H9 (cell line): ENCODE results near the gene ANKRD44. TPM values are rescaled to one million over a fixed set of nuclear protein-coding genes. Genes with fewer than 3 reads are reported as not detected.

Source experiments
- DNase-seq: peaks from one replicate; pipeline ENCODE4 v3.0.0-alpha.2; 2017
- H2AFZ ChIP-seq: one replicate; pipeline ENCODE4 v1.6.1; 2013; ENCODE audit warnings: mild to moderate bottlenecking, low read length, control low read depth, moderate library complexity
- H2AK5ac ChIP-seq: 2 replicates; pipeline ENCODE4 v1.6.1; 2013; ENCODE audit warnings: low read length, control low read depth, mixed read lengths; ENCODE audit not compliant: insufficient read length
- H2BK120ac ChIP-seq: one replicate; pipeline ENCODE4 v1.6.1; 2013; ENCODE audit warnings: low read depth, mild to moderate bottlenecking, low read length, control low read depth, inconsistent platforms; ENCODE audit not compliant: poor library complexity, severe bottlenecking
- H2BK12ac ChIP-seq: 2 replicates; pipeline ENCODE4 v1.6.1; 2013; ENCODE audit warnings: low read length, control low read depth, mixed read lengths, low read depth; ENCODE audit not compliant: insufficient read length
- H2BK15ac ChIP-seq: 2 replicates; pipeline ENCODE4 v1.6.1; 2013; ENCODE audit warnings: low read depth, low read length, control low read depth
- H2BK20ac ChIP-seq: one replicate; pipeline ENCODE4 v1.6.1; 2013; ENCODE audit warnings: low read depth, mild to moderate bottlenecking, low read length, control low read depth, inconsistent platforms; ENCODE audit not compliant: poor library complexity, severe bottlenecking
- H2BK5ac ChIP-seq: 2 replicates; pipeline ENCODE4 v1.6.1; 2013; ENCODE audit warnings: low read length, control low read depth, mixed read lengths; ENCODE audit not compliant: insufficient read length
- H3K14ac ChIP-seq: 2 replicates; pipeline ENCODE4 v1.6.1; 2013; ENCODE audit warnings: low read length, control low read depth; ENCODE audit not compliant: insufficient read depth
- H3K18ac ChIP-seq: 2 replicates; pipeline ENCODE4 v1.6.1; 2013; ENCODE audit warnings: low read depth, mild to moderate bottlenecking, mixed read lengths, low read length, control low read depth; ENCODE audit not compliant: insufficient read length
- H3K23ac ChIP-seq: 2 replicates; pipeline ENCODE4 v1.6.1; 2013; ENCODE audit warnings: low read length, control low read depth, mixed read lengths, low read depth; ENCODE audit not compliant: insufficient read length
- H3K23me2 ChIP-seq: 2 replicates; pipeline ENCODE4 v1.6.1; 2013; ENCODE audit warnings: low read depth, mild to moderate bottlenecking, mixed read lengths, low read length, control low read depth; ENCODE audit not compliant: insufficient read length, poor library complexity, severe bottlenecking
- H3K27ac ChIP-seq: 2 replicates; pipeline ENCODE4 v1.5.1; 2013; ENCODE audit warnings: low read length, control low read depth, mixed read lengths, low read depth; ENCODE audit not compliant: insufficient read length
- H3K27me3 ChIP-seq: 2 replicates; pipeline ENCODE4 v1.6.1; 2013; ENCODE audit warnings: low read length, control low read depth, inconsistent platforms; ENCODE audit not compliant: insufficient read depth
- H3K4ac ChIP-seq: 2 replicates; pipeline ENCODE4 v1.6.1; 2013; ENCODE audit warnings: low read depth, mild to moderate bottlenecking, control low read depth, inconsistent platforms, low read length, moderate library complexity
- H3K4me1 ChIP-seq: 2 replicates; pipeline ENCODE4 v1.6.1; 2013; ENCODE audit warnings: low read length, control low read depth, inconsistent platforms; ENCODE audit not compliant: insufficient read depth
- H3K4me2 ChIP-seq: 2 replicates; pipeline ENCODE4 v1.6.1; 2013; ENCODE audit warnings: low read length, control low read depth, mixed read lengths; ENCODE audit not compliant: insufficient read length, insufficient read depth
- H3K56ac ChIP-seq: 2 replicates; pipeline ENCODE4 v1.6.1; 2013; ENCODE audit warnings: low read depth, mild to moderate bottlenecking, mixed read lengths, low read length, control low read depth; ENCODE audit not compliant: insufficient read length
- H3K79me1 ChIP-seq: 2 replicates; pipeline ENCODE4 v1.6.1; 2013; ENCODE audit warnings: low read depth, mild to moderate bottlenecking, moderate library complexity, low read length, control low read depth, inconsistent platforms; ENCODE audit not compliant: insufficient read depth, poor library complexity, severe bottlenecking
- H3K79me2 ChIP-seq: 2 replicates; pipeline ENCODE4 v1.6.1; 2013; ENCODE audit warnings: low read length, control low read depth, inconsistent platforms; ENCODE audit not compliant: insufficient read depth
- H3K9ac ChIP-seq: 2 replicates; pipeline ENCODE4 v1.6.1; 2013; ENCODE audit warnings: low read length, control low read depth, mixed read lengths; ENCODE audit not compliant: insufficient read length; ENCODE audit errors: extremely low read depth
- H3K9me3 ChIP-seq: one replicate; pipeline ENCODE4 v1.6.1; 2013; ENCODE audit warnings: low read depth, low read length, inconsistent platforms; ENCODE audit not compliant: control insufficient read depth
- H3T11ph ChIP-seq: one replicate; pipeline ENCODE4 v1.6.1; 2013; ENCODE audit warnings: mild to moderate bottlenecking, low read length, control low read depth, inconsistent platforms
- H4K20me1 ChIP-seq: one replicate; pipeline ENCODE4 v1.6.1; 2013; ENCODE audit not compliant: control insufficient read depth, insufficient read length, insufficient read depth
- H4K5ac ChIP-seq: 2 replicates; pipeline ENCODE4 v1.6.1; 2013; ENCODE audit warnings: low read depth, mild to moderate bottlenecking, mixed read lengths, low read length, control low read depth; ENCODE audit not compliant: insufficient read length
- H4K8ac ChIP-seq: replicated peaks from 2 replicates; pipeline ENCODE4 v1.6.1; 2013; ENCODE audit warnings: low read length, control low read depth, mixed read lengths, low read depth; ENCODE audit not compliant: insufficient read length
- H4K91ac ChIP-seq: 2 replicates; pipeline ENCODE4 v1.6.1; 2013; ENCODE audit warnings: low read depth, mild to moderate bottlenecking, moderate library complexity, mixed read lengths, low read length, control low read depth; ENCODE audit not compliant: insufficient read length
- H3K27ac Mint-ChIP-seq, 3 experiments: 2 replicates in 2 of 3; 3 replicates in 1 of 3; pipeline ENCODE4 v1.8.0; 2020 to 2021; ENCODE audit warnings: mixed read lengths in 3 of 3, mild to moderate bottlenecking in 1 of 3, moderate library complexity in 1 of 3
- H3K27me3 Mint-ChIP-seq: 2 replicates; pipeline ENCODE4 v1.8.0; 2021; ENCODE audit warnings: low read depth, mild to moderate bottlenecking, moderate library complexity, mixed read lengths
- H3K36me3 Mint-ChIP-seq, 3 experiments: 2 replicates in 2 of 3; 3 replicates in 1 of 3; pipeline ENCODE4 v1.8.0; 2020 to 2021; ENCODE audit warnings: low read depth in 3 of 3, mixed read lengths in 3 of 3; ENCODE audit not compliant: insufficient read depth in 1 of 3
- H3K4me1 Mint-ChIP-seq, 2 experiments: 2 replicates each; pipeline ENCODE4 v1.8.0; 2020; ENCODE audit warnings: mixed read lengths in 2 of 2
- H3K4me3 Mint-ChIP-seq, 2 experiments: 2 replicates in 1 of 2; 3 replicates in 1 of 2; pipeline ENCODE4 v1.8.0; 2020 to 2021; ENCODE audit warnings: mild to moderate bottlenecking in 2 of 2, mixed read lengths in 2 of 2, moderate library complexity in 1 of 2
- H3K9me3 Mint-ChIP-seq, 2 experiments: 2 replicates in 1 of 2; 3 replicates in 1 of 2; pipeline ENCODE4 v1.8.0; 2020; ENCODE audit warnings: mild to moderate bottlenecking in 2 of 2, mixed read lengths in 2 of 2, moderate library complexity in 1 of 2
- CTCF ChIP-seq: fragments of 200-600 bp; sonication (generic); conservative IDR thresholded peaks from 3 replicates; pipeline ENCODE4 v1.8.0; 2021; ENCODE audit warnings: antibody characterized with exemption, mild to moderate bottlenecking
- WGBS: extraction: QIAGEN DNeasy Blood & Tissue Kit; methylation state at CpG from one replicate; pipeline ENCODE4 v1.1.7; 2013; ENCODE audit warnings: missing lambda C conversion rate, low lambda C conversion rate, mixed read lengths; ENCODE audit not compliant: insufficient read length; ENCODE audit errors: extremely low coverage; 5-methylcytosine and 5-hydroxymethylcytosine counted together
- total RNA-seq: library from RNA; stranded (reverse); gene quantifications from 2 replicates; pipeline ENCODE4 v1.2.1, GENCODE V29; 2021

Gene ANKRD44
- total RNA-seq, 1 experiment from 2014 or later = 1.9 TPM

DNA sequence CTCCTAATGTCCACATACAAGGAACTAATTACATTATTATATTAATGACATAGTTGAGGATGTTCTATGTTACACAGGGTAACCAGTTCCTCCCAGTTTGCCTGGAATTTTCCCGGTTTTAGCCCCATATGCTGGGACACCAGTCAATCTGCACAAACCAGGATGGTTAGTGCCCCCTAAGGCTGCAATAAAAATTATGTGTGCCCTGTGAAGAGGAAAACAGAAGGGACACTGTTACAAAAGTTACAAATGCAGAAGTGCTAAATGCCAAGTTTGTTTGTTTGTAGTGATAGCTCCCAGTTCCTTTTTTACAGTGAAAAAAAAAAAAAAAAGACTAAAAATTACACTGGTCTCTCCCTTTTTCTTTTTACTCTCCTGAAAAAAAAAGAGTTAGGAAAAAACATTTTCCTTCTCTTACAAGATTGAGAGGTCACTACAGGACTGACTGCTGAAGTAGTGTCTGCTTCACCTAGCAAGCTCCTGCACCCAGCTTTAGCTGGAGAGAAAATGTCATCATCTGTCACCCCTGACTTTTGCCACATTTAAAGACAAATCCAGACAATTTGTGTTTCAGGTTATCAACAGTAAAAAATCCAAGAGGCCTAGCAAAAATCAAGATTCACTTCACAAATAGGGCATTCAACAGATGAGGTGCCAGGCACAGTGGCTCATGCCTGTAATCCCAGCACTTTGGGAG is 3.2 kb downstream of the ANKRD44 start:
- H3K23ac ChIP-seq = no peak overlapping the region
- H3K14ac ChIP-seq = no peak overlapping the region
- no peak for DNase-seq
- no peak overlapping the region for H4K5ac ChIP-seq
- no peak overlapping the region for H4K91ac ChIP-seq
- no peaks in the 10 kb centered on the region for H3K36me3 Mint-ChIP-seq
- H3K4me3 Mint-ChIP-seq = no peak overlapping the region
- H3K79me1 ChIP-seq = no peaks in the 10 kb centered on the region
- no peak overlapping the region for H3K4me2 ChIP-seq
- H3K23me2 ChIP-seq = peaks cover 14% of the 10 kb centered on the region
- H4K20me1 ChIP-seq = no peaks in the 10 kb centered on the region
- H3K9me3 ChIP-seq = no peaks in the 10 kb centered on the region
- no peak overlapping the region for H3T11ph ChIP-seq
- no peak overlapping the region for H3K9ac ChIP-seq
- no peak overlapping the region for H2AFZ ChIP-seq
- H2BK20ac ChIP-seq = no peak overlapping the region
- H2BK120ac ChIP-seq = no peak overlapping the region
- peaks cover 8% of the 10 kb centered on the region; the same call in 1 of the 2 replicates for H3K27me3 ChIP-seq
- no peak for TF ChIP-seq CTCF
- H3K4ac ChIP-seq = no peak overlapping the region
- H3K27me3 Mint-ChIP-seq = peaks cover 40% of the 10 kb centered on the region
- H3K18ac ChIP-seq = no peak overlapping the region
- H2AK5ac ChIP-seq = no peak overlapping the region
- H2BK12ac ChIP-seq = no peak overlapping the region
- no peaks in the 10 kb centered on the region for H3K79me2 ChIP-seq
- no peak overlapping the region for H3K27ac Mint-ChIP-seq
- H3K27ac ChIP-seq = no peak overlapping the region
- no peaks in the 10 kb centered on the region for H3K9me3 Mint-ChIP-seq
- H3K4me1 ChIP-seq = no peaks in the 10 kb centered on the region
- H3K56ac ChIP-seq = no peak overlapping the region
- H3K4me1 Mint-ChIP-seq = peaks cover 11 to 12% of the 10 kb centered on the region in 2 experiments
- H2BK5ac ChIP-seq = no peak overlapping the region
- no peak overlapping the region for H4K8ac ChIP-seq
- H2BK15ac ChIP-seq = no peak overlapping the region
- no CpG with 5 or more reads among the region's 1 CpG for WGBS
